Renal pelvis (tissue), 4 donors: Measurements from ENCODE around the gene JPT1. TPM values are rescaled to one million over a fixed set of nuclear protein-coding genes. Genes with fewer than 3 reads are reported as not detected.

ENCODE experiments used
- DNase-seq: peaks from one replicate; pipeline ENCODE4 v3.0.0-alpha.2; 2013
- polyA plus RNA-seq, 3 donors: library from polyadenylated mRNA; unstranded; fragments of 120-200 nt; gene quantifications; one replicate each; pipeline ENCODE4 v1.2.1, GENCODE V29; 2013; ENCODE audit not compliant: insufficient read length in 3 of 3

The JPT1 gene
- polyA plus RNA-seq, 3 donors: 86.5 to 109 (median 103) TPM

GRCh38 chr17:75109046-75109406 is 45.3 kb downstream of the JPT1 start:
- DNase-seq: no peak

- DNase-seq: no peak
Measured at GRCh38 chr17:75108193-75108592, 46.1 kb downstream of the JPT1 start.

- no peak for DNase-seq
Measured at GRCh38 chr17:75105126-75106080, 48.9 kb downstream of the JPT1 start.

- DNase-seq: no peak
Measured at GRCh38 chr17:75103601-75104554, 50.4 kb downstream of the JPT1 start.

- no peak for DNase-seq
Measured at GRCh38 chr17:75102385-75102821, 51.9 kb downstream of the JPT1 start.

GRCh38 chr17:75099881-75100595 is 54.3 kb downstream of the JPT1 start:
- DNase-seq: no peak

- no peak for DNase-seq
Measured at GRCh38 chr17:75098861-75099260, 55.5 kb downstream of the JPT1 start.

- DNase-seq: no peak
Measured at GRCh38 chr17:75097865-75098264, 56.4 kb downstream of the JPT1 start.

GRCh38 chr17:75096082-75096625 is 58.2 kb downstream of the JPT1 start:
- peak; percentile 37 for DNase-seq

GRCh38 chr17:75094871-75095399 is 59.4 kb downstream of the JPT1 start:
- no peak for DNase-seq

GRCh38 chr17:75093548-75094158 is 60.7 kb downstream of the JPT1 start:
- no peak for DNase-seq

- no peak for DNase-seq
Measured at GRCh38 chr17:75091855-75092327, 62.4 kb downstream of the JPT1 start.

GRCh38 chr17:75090871-75091854 is 63.1 kb downstream of the JPT1 start:
- no peak for DNase-seq

GRCh38 chr17:75088465-75089417 is 65.6 kb downstream of the JPT1 start:
- DNase-seq: no peak

- DNase-seq: peak; percentile 90
Measured at GRCh38 chr17:75087558-75088453, 66.5 kb downstream of the JPT1 start, which contains the start of gene SLC16A5. Gene SLC16A5, plus strand, starts transcription at chr17:75087954. Its CDS starts 5,683 bp downstream, at chr17:75093637.

- DNase-seq: no peak
Measured at GRCh38 chr17:75087182-75087557, 67.1 kb downstream of the JPT1 start.
